GM12878 (cell line): ENCODE data around the gene ARL3. TPM values are rescaled to one million over a fixed set of nuclear protein-coding genes. Genes with fewer than 3 reads are reported as not detected.
"Not testable (repeated sequence)": the region's sequence is repeated elsewhere in the genome, so short reads cannot be mapped to it uniquely, and the experiment has no call there.

Experiments used
- ATAC-seq: fragments of 200-7000 bp; cut with Tn5 transposase; 3 replicates; pipeline ENCODE4 v1.9.1; 2020; ENCODE audit warnings: mild to moderate bottlenecking, moderate library complexity
- BruUV-seq: library from RNA; stranded (reverse); fragments of 400-500 nt; replicated peaks from 2 replicates; lab custom pipeline; 2021; lab: Mats Ljungman, UMichigan
- CTCF ChIA-PET: fragments of 300-600 bp; sonication (Branson Sonifier 250); formaldehyde crosslinking; extraction: SDS; loops from one replicate; lab custom pipeline; 2021; ENCODE audit warnings: inconsistent platforms; lab: Yijun Ruan, JAX
- POLR2A ChIA-PET: fragments of 350-600 bp; formaldehyde crosslinking; extraction: SDS; loops from one replicate; lab custom pipeline; 2021; ENCODE audit warnings: inconsistent platforms; lab: Charles Lee
- RAD21 ChIA-PET: fragments of 300-600 bp; sonication (Branson Sonifier 250); formaldehyde crosslinking; loops from one replicate; lab custom pipeline; 2023; ENCODE audit warnings: antibody characterized with exemption; ENCODE audit not compliant: unreplicated experiment; lab: Charles Lee
- SMC1A ChIA-PET: fragments of 300-600 bp; sonication (Branson Sonifier 250); formaldehyde crosslinking; loops from one replicate; lab custom pipeline; 2023; ENCODE audit not compliant: unreplicated experiment, uncharacterized antibody; lab: Charles Lee
- DNase-seq: peaks from one replicate; pipeline ENCODE4 v3.0.0-alpha.2; 2011; ENCODE audit warnings: low read depth, low spot score
- FAIRE-seq: peaks from 3 replicates; lab custom pipeline; 2011; peaks lifted over from hg19 to GRCh38; lab: Jason Lieb, UNC
- H2AFZ ChIP-seq: 2 replicates; pipeline ENCODE4 v1.6.0; 2011; ENCODE audit warnings: low read depth, low read length, control low read depth; ENCODE audit not compliant: control insufficient read depth
- H3K27ac ChIP-seq: 2 replicates; pipeline ENCODE4 v1.5.1; 2011; ENCODE audit warnings: control low read depth; ENCODE audit not compliant: control insufficient read depth, insufficient read depth
- H3K27me3 ChIP-seq, 2 experiments: replicated peaks in 1 of 2; 2 replicates each; pipeline versions ENCODE4 v1.6.0 to v1.6.1; 2011; ENCODE audit warnings: low read length in 1 of 2; ENCODE audit not compliant: control insufficient read depth in 2 of 2, insufficient read depth in 2 of 2
- H3K36me3 ChIP-seq, 2 experiments: 2 replicates each; pipeline ENCODE4 v1.5.1; 2011; ENCODE audit warnings: low read length in 1 of 2; ENCODE audit not compliant: control insufficient read depth in 2 of 2, insufficient read depth in 2 of 2
- H3K4me1 ChIP-seq: 2 replicates; pipeline ENCODE4 v1.6.1; 2011; ENCODE audit warnings: mild to moderate bottlenecking, low read length, moderate library complexity, mixed read lengths; ENCODE audit not compliant: control insufficient read depth, insufficient read depth
- H3K4me2 ChIP-seq: 2 replicates; pipeline ENCODE4 v1.6.0; 2011; ENCODE audit warnings: control low read depth; ENCODE audit not compliant: control insufficient read depth, insufficient read depth
- H3K4me3 ChIP-seq: fragments of 200-600 bp; sonication (generic); 2 replicates; pipeline ENCODE4 v1.5.1; 2016
- H3K79me2 ChIP-seq: 2 replicates; pipeline ENCODE4 v1.6.0; 2011; ENCODE audit warnings: low read length; ENCODE audit not compliant: control insufficient read depth, insufficient read depth
- H3K9ac ChIP-seq: 2 replicates; pipeline ENCODE4 v1.8.0; 2011; ENCODE audit warnings: low read length, control low read depth, mixed read lengths; ENCODE audit not compliant: control insufficient read depth, insufficient read depth
- H3K9me3 ChIP-seq: replicated peaks from 3 replicates; pipeline ENCODE4 v1.5.1; 2011; ENCODE audit warnings: mild to moderate bottlenecking, low read length; ENCODE audit not compliant: control insufficient read depth, insufficient read depth
- H4K20me1 ChIP-seq: 2 replicates; pipeline ENCODE4 v1.6.0; 2011; ENCODE audit not compliant: control insufficient read depth, insufficient read depth
- JUND ChIP-seq: IDR thresholded peaks from 2 replicates; pipeline ENCODE4 v1.6.1; 2012; ENCODE audit warnings: low read depth, mild to moderate bottlenecking, low read length, improper control_type of control experiment, moderate library complexity
- WGBS: methylation state at CpG from one replicate; pipeline ENCODE4 v1.1.6; 2016; ENCODE audit warnings: low lambda C conversion rate; ENCODE audit not compliant: insufficient replicate concordance, insufficient coverage; ENCODE audit errors: missing lambda C conversion rate; 5-methylcytosine and 5-hydroxymethylcytosine counted together
- in situ Hi-C: fragments of 300-500 bp; cut with MboI; formaldehyde crosslinking; loops from 9 replicates; pipeline ENCODE4 v1.14.3; 2018; ENCODE audit warnings: mixed read lengths
- intact Hi-C: fragments of 100-400 bp; cut with micrococcal nuclease; formaldehyde crosslinking; loops from one replicate; pipeline ENCODE4 v1.14.2; 2022; ENCODE audit not compliant: unreplicated experiment
- polyA plus RNA-seq, 11 experiments: library from polyadenylated mRNA; depleted of rRNA in 4 of 11; unstranded in 6 of 11; stranded (reverse) in 5 of 11; fragments of >200 nt; fragmentation: Nextera tagmentation in 4 of 11; fragmentation: Illumina TruSeq in 1 of 11; extraction: Ambion mirVana in 4 of 11; extraction: Trizol in 1 of 11; gene quantifications; 1 replicate in 1 of 11; 2 replicates in 10 of 11; pipeline versions ENCODE4 v1.2.1 to v1.2.3, GENCODE V29; 2011 to 2016; ENCODE audit warnings: inconsistent platforms in 2 of 11, missing spikeins in 2 of 11, low read depth in 1 of 11
- total RNA-seq, 4 experiments: library from RNA; depleted of rRNA in 3 of 4; stranded (reverse); fragments of >200 nt in 3 of 4; fragmentation: Illumina TruSeq in 1 of 4; extraction: Trizol in 1 of 4; gene quantifications; 2 replicates each; pipeline versions ENCODE4 v1.2.1 to v1.2.3, GENCODE V29; 2013 to 2021

The ARL3 gene
- total and polyA plus RNA-seq, 10 of the 15 experiments (the other 5 are each of a cell fraction or from before 2014, with no cell fraction given): 4.9 to 26.1 (median 11.0) TPM

DNA sequence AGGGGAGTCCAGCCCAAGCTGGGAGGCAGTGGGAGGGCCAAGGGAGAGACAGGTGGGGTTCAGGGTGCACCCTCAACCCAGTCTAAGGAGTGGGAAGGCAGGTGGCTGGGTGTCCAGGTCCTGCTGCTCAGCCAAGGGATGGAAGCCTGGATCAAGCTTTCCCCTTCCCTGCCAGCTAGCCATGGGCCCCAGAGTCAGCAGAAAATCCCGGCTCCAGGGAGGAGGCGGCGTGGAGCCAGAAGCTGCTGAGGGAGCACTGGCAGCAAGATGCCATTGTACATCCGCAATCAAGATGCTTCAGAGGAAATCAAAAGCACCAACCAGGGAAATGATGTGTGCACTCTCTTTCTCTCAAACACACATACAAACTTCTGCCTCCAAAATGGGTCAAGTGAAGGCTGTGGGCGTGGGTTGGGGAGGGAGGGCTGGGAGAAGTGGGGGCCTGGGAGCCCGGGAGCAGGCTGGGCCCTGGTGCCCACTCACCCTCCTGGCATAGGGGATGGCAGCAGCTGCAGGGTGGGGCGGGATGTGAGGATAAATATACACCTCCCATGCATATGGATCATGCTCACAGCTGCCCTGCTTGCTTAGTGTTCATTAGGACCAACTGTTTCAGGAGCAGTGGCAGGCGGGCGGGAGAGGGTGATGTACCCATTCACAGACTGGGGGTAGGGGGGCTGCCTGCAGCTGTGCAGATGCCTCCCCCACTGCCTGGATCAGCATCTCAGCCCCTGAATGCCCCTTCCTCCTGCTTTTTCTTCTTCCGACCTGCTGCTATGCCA is 45.7 kb downstream of the ARL3 start:
- DNase-seq (no peak), ATAC-seq (no peak), FAIRE-seq (no peak)
- in situ Hi-C loops (no loop called here), intact Hi-C loops (no loop called here)
- H3K9me3 ChIP-seq: no peaks in the 10 kb centered on the region
- no peaks in the 10 kb centered on the region for H3K4me1 ChIP-seq
- no peak overlapping the region for H2AFZ ChIP-seq
- ChIA-PET CTCF (interaction anchor here (2.0 to 3.1 kb wide), 4 partner anchors 10 to 60 kb away, joined by 8 to 18 read pairs (median 10); partner anchors contain the start of gene TRIM8), POLR2A (interaction anchor here (0.5 to 2.1 kb wide), 3 partner anchors 8 to 576 kb away, joined by 3 to 8 read pairs (median 3); no protein-coding TSS in a partner anchor), RAD21 (interaction anchor here (1.1 to 1.7 kb wide), 3 partner anchors 22 to 33 kb away, joined by 3 to 7 read pairs (median 5); partner anchors contain the start of gene TRIM8), SMC1A (interaction anchor here (1.6 to 1.7 kb wide), 2 partner anchors 10 to 45 kb away, joined by 5 to 6 read pairs; partner anchors contain the start of gene ARL3)
- H3K27me3 ChIP-seq: no peaks in the 10 kb centered on the region
- H3K79me2 ChIP-seq: no peaks in the 10 kb centered on the region
- no peak overlapping the region for H3K27ac ChIP-seq
- no peak for TF ChIP-seq JUND
- no peaks in the 10 kb centered on the region for H4K20me1 ChIP-seq
- no peaks in the 10 kb centered on the region for H3K36me3 ChIP-seq
- WGBS: 60% methylated on average over 10 of the region's 10 CpGs
- no peak overlapping the region for H3K4me2 ChIP-seq
- no TSS peak for BruUV-seq
- H3K4me3 ChIP-seq: no peak overlapping the region
- no peak overlapping the region for H3K9ac ChIP-seq

DNA sequence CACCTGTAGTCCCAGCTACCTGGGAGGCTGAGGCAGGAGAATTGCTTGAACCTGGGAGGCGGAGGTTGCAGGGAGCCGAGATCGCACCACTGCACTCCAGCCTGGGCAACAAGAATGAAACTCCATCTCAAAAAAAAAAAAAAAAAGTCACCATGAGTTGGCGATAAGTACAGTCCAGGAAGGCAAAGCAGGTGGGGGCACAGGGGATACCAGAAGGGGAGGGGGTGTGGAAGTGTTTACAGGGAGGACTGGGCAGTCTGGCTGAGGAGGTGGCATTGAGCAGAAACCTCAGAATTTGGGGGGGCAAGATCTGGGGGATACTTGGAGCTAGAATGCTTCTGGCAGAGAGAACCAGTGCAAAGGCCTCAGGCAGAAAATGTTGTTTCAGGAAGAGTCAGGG is 46.8 kb downstream of the ARL3 start:
- DNase-seq, H3K36me3 ChIP-seq, FAIRE-seq, in situ Hi-C loops, H3K27me3 ChIP-seq, ATAC-seq, H3K4me3 ChIP-seq, H2AFZ ChIP-seq, BruUV-seq, H3K9me3 ChIP-seq, H3K4me2 ChIP-seq, H3K79me2 ChIP-seq, H3K27ac ChIP-seq, H3K4me1 ChIP-seq, H3K9ac ChIP-seq, intact Hi-C loops, H4K20me1 ChIP-seq: not testable (repeated sequence)
- WGBS: 83% methylated on average over 1 of the region's 4 CpGs
- ChIA-PET POLR2A (interaction anchor here (0.6 to 1.9 kb wide), 5 partner anchors 7 to 443 kb away, joined by 3 to 7 read pairs (median 3); no protein-coding TSS in a partner anchor), SMC1A (interaction anchor here (1.6 to 1.9 kb wide), 2 partner anchors 9 to 46 kb away, joined by 5 to 6 read pairs; partner anchors contain the start of gene ARL3), RAD21 (interaction anchor here (1.4 kb wide), 1 partner anchor 11 kb away, joined by 5 read pairs; no protein-coding TSS in a partner anchor), CTCF (interaction anchor here (0.6 kb wide), 1 partner anchor 58 kb away, joined by 3 read pairs; no protein-coding TSS in a partner anchor)
